HG02884 (cell line): ENCODE data around the gene PIP4K2A.

Experiments used
- ATAC-seq: cut with Tn5 transposase; IDR thresholded peaks from one replicate; pipeline ENCODE4 v1.9.1; 2021; ENCODE audit warnings: mild to moderate bottlenecking, moderate library complexity; ENCODE audit not compliant: unreplicated experiment

Gene PIP4K2A

GRCh38 chr10:22491931-22492615 is 222.3 kb downstream of the PIP4K2A start:
- peak; percentile 43 for ATAC-seq

DNA sequence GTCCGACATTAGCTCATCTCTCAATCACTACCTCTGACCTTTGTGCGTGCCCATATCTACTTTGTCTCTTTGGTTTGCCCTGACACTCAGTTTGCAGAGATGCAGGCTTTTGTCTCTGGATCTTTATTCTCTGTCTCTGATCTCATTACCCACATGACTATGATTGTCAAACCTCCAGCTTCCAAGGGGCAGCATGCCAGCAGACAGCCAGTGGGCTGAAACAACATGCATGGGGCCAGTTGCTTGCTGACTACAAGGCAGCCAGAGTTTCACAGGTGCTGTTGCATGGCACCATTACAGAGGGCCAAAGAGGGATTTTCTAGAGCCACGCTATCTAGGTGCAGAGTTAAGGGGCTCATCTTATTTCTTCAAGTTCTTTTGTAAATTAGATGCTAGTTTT is 222.9 kb downstream of the PIP4K2A start:
- no peak for ATAC-seq

GRCh38 chr10:22489975-22490374 is 224.4 kb downstream of the PIP4K2A start:
- peak; percentile 67 for ATAC-seq

DNA sequence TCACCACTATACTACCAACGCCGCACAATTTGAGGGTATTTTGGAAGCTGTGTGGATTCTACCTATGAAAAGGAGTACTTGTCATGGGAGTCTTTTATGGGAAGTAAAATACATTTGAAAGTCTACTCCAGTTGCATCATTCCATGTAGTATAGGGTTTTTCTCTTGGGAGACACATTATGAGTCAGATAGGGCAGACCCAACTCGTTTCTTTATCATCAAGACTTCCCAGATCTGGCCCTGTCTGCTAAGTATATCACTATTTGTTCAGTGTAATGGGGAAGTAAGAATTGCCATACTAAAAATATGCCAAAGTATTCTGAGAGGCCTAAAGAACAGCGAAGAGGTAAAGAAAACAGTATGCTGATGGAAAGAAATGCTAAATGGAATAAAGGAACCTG is 224.9 kb downstream of the PIP4K2A start:
- ATAC-seq: peak; percentile 64

- ATAC-seq: no peak
Measured at GRCh38 chr10:22486431-22486830, 227.9 kb downstream of the PIP4K2A start.
